CD4-positive, alpha-beta T cell (primary cell): Measurements from ENCODE around the gene LVRN. TPM values are rescaled to one million over a fixed set of nuclear protein-coding genes. Genes with fewer than 3 reads are reported as not detected.

Source experiments
- ATAC-seq: fragments of 200-7000 bp; cut with Tn5 transposase; one replicate; pipeline ENCODE4 v1.10.0; 2022; ENCODE audit warnings: mild to moderate bottlenecking; ENCODE audit not compliant: poor library complexity
- CTCF ChIA-PET: fragments of 350-600 bp; sonication (Branson Sonifier 250); formaldehyde crosslinking; loops from one replicate; lab custom pipeline; 2021; ENCODE audit warnings: antibody characterized with exemption, inconsistent platforms; lab: Charles Lee
- POLR2A ChIA-PET: fragments of 350-600 bp; sonication (Branson Sonifier 250); formaldehyde crosslinking; loops from one replicate; lab custom pipeline; 2021; ENCODE audit warnings: antibody characterized with exemption, inconsistent platforms; lab: Charles Lee
- DNase-seq, 14 experiments: peaks; one replicate each; pipeline ENCODE4 v3.0.0-alpha.2; 2013 to 2020; ENCODE audit warnings: mixed read lengths in 2 of 14
- H3K27ac ChIP-seq, 2 donors: one replicate each; pipeline versions ENCODE4 v1.5.1 to v1.7.0; 2013; ENCODE audit warnings: low read length in 2 of 2, low read depth in 1 of 2, mild to moderate bottlenecking in 1 of 2
- H3K27me3 ChIP-seq, 2 experiments: 1 replicate in 1 of 2; 2 replicates in 1 of 2; pipeline versions ENCODE4 v1.6.1 to v1.7.0; 2013; ENCODE audit warnings: low read length in 2 of 2, control low read depth in 1 of 2, mild to moderate bottlenecking in 1 of 2, moderate library complexity in 1 of 2; ENCODE audit not compliant: insufficient read depth in 2 of 2, control insufficient read depth in 1 of 2
- H3K36me3 ChIP-seq: one replicate; pipeline ENCODE4 v1.6.1; 2013; ENCODE audit warnings: low read length, control low read depth; ENCODE audit not compliant: insufficient read depth
- H3K4me1 ChIP-seq: one replicate; pipeline ENCODE4 v1.6.1; 2013; ENCODE audit warnings: low read length, control low read depth; ENCODE audit not compliant: insufficient read depth
- H3K4me3 ChIP-seq: one replicate; pipeline ENCODE4 v1.5.1; 2013; ENCODE audit warnings: mild to moderate bottlenecking, low read length, moderate library complexity
- H3K9me3 ChIP-seq, 2 experiments: 1 replicate in 1 of 2; 2 replicates in 1 of 2; pipeline versions ENCODE4 v1.6.1 to v1.7.0; 2013; ENCODE audit warnings: low read length in 2 of 2, mild to moderate bottlenecking in 2 of 2, control low read depth in 1 of 2, moderate library complexity in 1 of 2; ENCODE audit not compliant: control insufficient read depth in 1 of 2, insufficient read depth in 1 of 2
- H3K27ac Mint-ChIP-seq: one replicate; pipeline ENCODE4 v1.8.0; 2020; ENCODE audit warnings: mixed read lengths
- H3K27me3 Mint-ChIP-seq: one replicate; pipeline ENCODE4 v1.8.0; 2021; ENCODE audit warnings: mixed read lengths
- H3K36me3 Mint-ChIP-seq: one replicate; pipeline ENCODE4 v1.8.0; 2021; ENCODE audit warnings: low read depth, mixed read lengths
- H3K4me1 Mint-ChIP-seq: one replicate; pipeline ENCODE4 v1.8.0; 2021; ENCODE audit warnings: low read depth, mixed read lengths
- H3K4me3 Mint-ChIP-seq: one replicate; pipeline ENCODE4 v1.8.0; 2020; ENCODE audit warnings: mild to moderate bottlenecking, mixed read lengths
- H3K9me3 Mint-ChIP-seq: one replicate; pipeline ENCODE4 v1.8.0; 2020; ENCODE audit warnings: mixed read lengths
- intact Hi-C, 2 experiments: fragments of 100-400 bp; cut with DNase I in 1 of 2; cut with micrococcal nuclease in 1 of 2; formaldehyde crosslinking; loops; one replicate each; pipeline versions ENCODE4 v1.15.1 to v1.9.0; 2023 to 2025; cut with DNase I, micrococcal nuclease
- total RNA-seq, 174 experiments: library from RNA in 2 of 174; stranded (reverse) in 2 of 174; gene quantifications; one replicate each; pipeline ENCODE4 v1.2.3 and lab custom pipeline; 2021 to 2026
- TF ChIP-seq, protein P1 (sequence below): fragments of 200-600 bp; IDR thresholded peaks from one replicate; pipeline ENCODE4 v1.8.0; 2022; ENCODE audit warnings: antibody characterized with exemption, mild to moderate bottlenecking

The LVRN gene
- total RNA-seq, 2 experiments from 2014 or later: 0.17 TPM; not detected in 1

DNA sequence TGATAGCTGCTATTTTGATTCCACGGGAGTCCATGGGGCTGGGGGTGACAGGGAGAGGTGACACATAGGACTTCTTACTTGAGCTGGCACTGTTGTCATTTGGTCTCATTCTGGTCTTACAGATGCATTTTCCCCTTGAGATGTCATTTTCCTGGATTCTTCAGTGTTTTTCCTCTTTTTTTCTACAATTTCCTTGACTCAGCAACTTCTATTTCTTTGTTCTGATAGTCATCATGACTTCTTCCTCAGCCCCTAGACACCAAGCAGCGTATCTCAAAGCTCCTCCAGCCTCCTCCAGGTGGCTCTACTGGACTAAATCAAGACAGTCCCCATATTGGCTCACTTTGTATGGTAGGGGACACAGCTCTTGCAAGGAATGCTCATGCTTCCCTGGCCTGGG, 16.5 kb downstream of the LVRN start:
- H3K27ac Mint-ChIP-seq: no peak overlapping the region

DNA sequence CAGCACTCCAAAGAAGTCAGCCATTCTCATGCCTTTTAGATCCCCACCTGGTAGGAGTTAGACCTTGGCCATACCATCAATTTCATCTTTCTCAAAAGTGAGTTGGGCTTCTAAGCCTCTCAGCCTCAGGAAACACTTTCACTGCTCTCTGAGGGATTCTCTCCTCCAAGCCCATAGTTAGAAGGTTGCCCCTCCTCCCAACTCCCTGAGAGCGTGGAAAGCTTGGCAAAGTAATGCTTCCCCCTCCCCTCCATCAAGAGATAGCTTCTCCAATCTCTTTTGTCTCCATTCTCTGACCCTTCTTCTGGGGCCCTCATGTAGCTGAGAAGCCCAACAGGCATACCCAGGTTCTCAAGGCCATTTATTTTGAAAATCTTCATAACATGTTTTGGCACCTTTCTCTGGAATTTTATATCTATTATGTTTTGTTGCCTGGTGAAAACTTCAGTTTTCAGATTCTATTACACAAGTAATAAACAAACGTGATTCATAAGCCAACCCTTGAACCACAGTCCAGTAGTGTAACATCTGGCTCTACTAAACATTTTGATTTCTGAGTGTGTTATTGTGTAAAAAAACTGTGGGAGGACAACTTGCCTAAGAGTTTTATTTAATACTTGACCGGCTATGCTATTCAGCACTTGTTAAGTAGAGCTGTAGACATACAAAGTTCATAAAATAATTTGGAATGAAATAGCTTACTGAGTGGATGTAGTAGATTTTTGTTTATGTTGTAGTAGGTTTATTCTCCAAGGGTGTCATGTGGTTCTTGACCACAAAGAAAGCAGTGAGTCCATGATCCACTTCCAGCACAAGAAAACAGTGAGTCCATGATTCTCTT, 17.1 kb downstream of the LVRN start:
- H3K4me1 Mint-ChIP-seq: no peaks in the 10 kb centered on the region
- CTCF ChIA-PET: no interaction called here
- Histone ChIP-seq H3K36me3 (no peaks in the 10 kb centered on the region), H3K4me3 (no peak overlapping the region), H3K27me3 (peaks cover 0 to 11% of the 10 kb centered on the region in 2 experiments), H3K9me3 (no peaks in the 10 kb centered on the region), H3K4me1 (no peaks in the 10 kb centered on the region), H3K27ac (no peak overlapping the region)
- POLR2A ChIA-PET: no interaction called here
- peaks cover 51% of the 10 kb centered on the region for H3K27me3 Mint-ChIP-seq
- H3K4me3 Mint-ChIP-seq: no peak overlapping the region
- ATAC-seq (no peak), DNase-seq (no peak)
- intact Hi-C loops: no loop called here
- TF ChIP-seq, protein P1, sequence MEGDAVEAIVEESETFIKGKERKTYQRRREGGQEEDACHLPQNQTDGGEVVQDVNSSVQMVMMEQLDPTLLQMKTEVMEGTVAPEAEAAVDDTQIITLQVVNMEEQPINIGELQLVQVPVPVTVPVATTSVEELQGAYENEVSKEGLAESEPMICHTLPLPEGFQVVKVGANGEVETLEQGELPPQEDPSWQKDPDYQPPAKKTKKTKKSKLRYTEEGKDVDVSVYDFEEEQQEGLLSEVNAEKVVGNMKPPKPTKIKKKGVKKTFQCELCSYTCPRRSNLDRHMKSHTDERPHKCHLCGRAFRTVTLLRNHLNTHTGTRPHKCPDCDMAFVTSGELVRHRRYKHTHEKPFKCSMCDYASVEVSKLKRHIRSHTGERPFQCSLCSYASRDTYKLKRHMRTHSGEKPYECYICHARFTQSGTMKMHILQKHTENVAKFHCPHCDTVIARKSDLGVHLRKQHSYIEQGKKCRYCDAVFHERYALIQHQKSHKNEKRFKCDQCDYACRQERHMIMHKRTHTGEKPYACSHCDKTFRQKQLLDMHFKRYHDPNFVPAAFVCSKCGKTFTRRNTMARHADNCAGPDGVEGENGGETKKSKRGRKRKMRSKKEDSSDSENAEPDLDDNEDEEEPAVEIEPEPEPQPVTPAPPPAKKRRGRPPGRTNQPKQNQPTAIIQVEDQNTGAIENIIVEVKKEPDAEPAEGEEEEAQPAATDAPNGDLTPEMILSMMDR: no peak
- H3K9me3 Mint-ChIP-seq: peaks cover 6% of the 10 kb centered on the region
- no peaks in the 10 kb centered on the region for H3K36me3 Mint-ChIP-seq
- no peak overlapping the region for H3K27ac Mint-ChIP-seq

More for the DNA sequence above, 16.5 kb downstream of the LVRN start:
- Histone ChIP-seq H3K27ac (no peak overlapping the region), H3K36me3 (no peaks in the 10 kb centered on the region), H3K4me1 (no peaks in the 10 kb centered on the region), H3K4me3 (no peak overlapping the region), H3K9me3 (no peaks in the 10 kb centered on the region), H3K27me3 (peaks cover 0 to 8% of the 10 kb centered on the region in 2 experiments)
- ChIA-PET POLR2A (no interaction called here), CTCF (no interaction called here)
- no peak overlapping the region for H3K4me3 Mint-ChIP-seq
- no peaks in the 10 kb centered on the region for H3K36me3 Mint-ChIP-seq
- intact Hi-C loops: no loop called here
- H3K9me3 Mint-ChIP-seq: peaks cover 6% of the 10 kb centered on the region
- no peaks in the 10 kb centered on the region for H3K4me1 Mint-ChIP-seq
- TF ChIP-seq, protein P1: no peak
- ATAC-seq: no peak
- no peak for DNase-seq
- peaks cover 51% of the 10 kb centered on the region for H3K27me3 Mint-ChIP-seq

DNA sequence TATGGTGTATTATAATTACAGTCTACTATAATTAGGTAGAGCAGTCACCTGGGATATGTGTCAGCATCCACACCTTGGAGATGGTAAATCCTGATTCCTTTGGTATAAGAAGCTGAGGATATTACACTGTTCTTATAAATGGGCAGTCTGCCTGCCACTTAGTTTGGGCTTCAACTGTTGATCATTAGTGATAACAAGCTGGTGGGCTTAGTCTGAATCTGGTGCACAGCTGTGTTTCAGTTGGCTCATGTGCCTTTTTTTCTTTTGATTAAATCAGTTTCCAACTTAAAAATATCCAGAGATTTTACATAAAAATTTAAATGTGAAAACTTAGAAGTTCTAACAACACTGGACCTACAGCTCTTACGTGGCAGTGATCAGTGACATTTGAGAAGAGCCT, 21.2 kb downstream of the LVRN start:
- Histone ChIP-seq H3K4me1 (no peaks in the 10 kb centered on the region), H3K27me3 (peaks cover 0 to 11% of the 10 kb centered on the region in 2 experiments), H3K27ac (no peak overlapping the region), H3K36me3 (no peaks in the 10 kb centered on the region), H3K9me3 (no peaks in the 10 kb centered on the region), H3K4me3 (no peak overlapping the region)
- ATAC-seq (no peak), DNase-seq (no peak)
- Mint-ChIP-seq H3K27me3 (peaks cover 21% of the 10 kb centered on the region), H3K36me3 (no peaks in the 10 kb centered on the region), H3K4me1 (no peaks in the 10 kb centered on the region), H3K4me3 (no peak overlapping the region), H3K9me3 (peaks cover 3% of the 10 kb centered on the region), H3K27ac (no peak overlapping the region)
- TF ChIP-seq, protein P1: no peak
- CTCF ChIA-PET: interaction anchor here (1.5 kb wide), 1 partner anchor 13 kb away, joined by 4 read pairs; no protein-coding TSS in a partner anchor
- intact Hi-C loops: no loop called here
- POLR2A ChIA-PET: no interaction called here
